ENCODE data around the gene SCTR. TPM values are rescaled to one million over a fixed set of nuclear protein-coding genes. Genes with fewer than 3 reads are reported as not detected.

The SCTR gene
- total RNA-seq, 2 experiments from 2014 or later: not detected

DNA sequence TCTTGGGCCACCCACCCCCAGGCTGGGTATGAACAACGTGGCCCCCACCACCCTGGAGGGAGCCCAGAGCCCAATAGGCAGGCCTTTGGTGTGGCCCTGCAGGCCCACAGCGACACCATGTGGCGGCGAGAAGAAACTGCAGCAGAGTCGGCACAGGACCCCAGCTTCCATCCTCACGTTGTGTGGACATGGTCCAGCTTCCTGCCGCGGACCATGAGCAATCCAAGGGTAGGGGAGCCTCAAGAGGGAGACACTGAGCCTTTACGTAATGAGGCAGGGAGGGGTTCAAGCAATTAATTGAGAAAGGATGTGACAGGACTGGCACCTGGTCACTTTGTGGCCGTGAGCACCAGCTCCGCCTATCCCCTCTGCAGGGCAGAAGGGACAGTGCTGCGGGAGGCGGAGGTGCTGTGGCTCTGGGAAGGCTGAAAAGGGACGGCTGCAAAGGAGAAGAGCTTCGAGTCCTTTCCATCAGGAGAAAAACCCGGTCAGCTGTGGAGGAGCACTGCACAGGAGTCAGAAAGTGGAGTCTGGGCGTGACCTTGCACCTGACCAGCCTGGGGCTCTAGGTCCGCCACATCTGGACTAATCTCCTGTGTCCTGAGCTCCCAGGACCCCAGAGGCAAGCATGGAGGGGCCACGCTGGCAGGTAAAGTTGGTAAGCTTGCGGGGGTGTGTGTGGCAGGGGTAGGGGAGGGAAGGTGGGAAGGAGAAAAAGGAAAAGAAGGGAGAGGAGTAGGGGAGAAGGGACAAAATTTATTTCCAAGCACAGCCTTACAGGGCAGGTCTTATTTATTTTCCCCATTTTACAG is 47.8 kb downstream of the SCTR start:
- TF ChIP-seq, protein P1, sequence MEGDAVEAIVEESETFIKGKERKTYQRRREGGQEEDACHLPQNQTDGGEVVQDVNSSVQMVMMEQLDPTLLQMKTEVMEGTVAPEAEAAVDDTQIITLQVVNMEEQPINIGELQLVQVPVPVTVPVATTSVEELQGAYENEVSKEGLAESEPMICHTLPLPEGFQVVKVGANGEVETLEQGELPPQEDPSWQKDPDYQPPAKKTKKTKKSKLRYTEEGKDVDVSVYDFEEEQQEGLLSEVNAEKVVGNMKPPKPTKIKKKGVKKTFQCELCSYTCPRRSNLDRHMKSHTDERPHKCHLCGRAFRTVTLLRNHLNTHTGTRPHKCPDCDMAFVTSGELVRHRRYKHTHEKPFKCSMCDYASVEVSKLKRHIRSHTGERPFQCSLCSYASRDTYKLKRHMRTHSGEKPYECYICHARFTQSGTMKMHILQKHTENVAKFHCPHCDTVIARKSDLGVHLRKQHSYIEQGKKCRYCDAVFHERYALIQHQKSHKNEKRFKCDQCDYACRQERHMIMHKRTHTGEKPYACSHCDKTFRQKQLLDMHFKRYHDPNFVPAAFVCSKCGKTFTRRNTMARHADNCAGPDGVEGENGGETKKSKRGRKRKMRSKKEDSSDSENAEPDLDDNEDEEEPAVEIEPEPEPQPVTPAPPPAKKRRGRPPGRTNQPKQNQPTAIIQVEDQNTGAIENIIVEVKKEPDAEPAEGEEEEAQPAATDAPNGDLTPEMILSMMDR (IDR thresholded peaks at IDR 0.05): peak; percentile 94
- peak; percentile 86 for ATAC-seq
- CTCF ChIA-PET: interaction anchor here (0.6 to 3.3 kb wide), 30 partner anchors 9 to 595 kb away, joined by 3 to 20 read pairs (median 4); no protein-coding TSS in a partner anchor
- Mint-ChIP-seq H3K4me3 (no peak overlapping the region), H3K4me1 (ENCODE audit: low read depth) (no peaks in the 10 kb centered on the region), H3K27me3 (peaks cover 6% of the 10 kb centered on the region), H3K27ac (no peak overlapping the region), H3K36me3 (ENCODE audit: low read depth) (no peaks in the 10 kb centered on the region), H3K9me3 (no peaks in the 10 kb centered on the region)
- POLR2A ChIA-PET: no interaction called here
- intact Hi-C loops (cut with micrococcal nuclease): loop anchor here (5.0 kb wide), 1 partner anchor 69 kb away; no protein-coding TSS in a partner anchor
- DNase-seq: peak; percentile 52

DNA sequence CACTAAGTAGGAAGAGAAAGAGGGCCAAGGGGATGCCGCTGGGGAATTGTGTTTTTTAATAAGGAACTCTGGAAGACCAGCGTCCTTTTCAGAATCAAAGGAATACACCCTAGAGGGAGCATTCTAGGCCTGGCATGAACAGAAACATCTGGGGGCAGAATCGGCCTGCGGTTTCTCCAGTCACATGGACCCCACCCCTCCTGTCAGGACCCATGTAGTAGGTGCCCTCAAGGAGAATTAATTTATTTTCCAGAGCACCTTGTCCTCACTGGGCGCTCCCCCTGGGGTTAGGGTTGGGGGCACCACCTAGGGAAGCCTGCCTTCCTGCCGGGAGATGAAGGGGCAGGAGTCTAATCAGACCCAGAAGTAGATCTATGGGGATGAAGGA is 48.4 kb downstream of the SCTR start:
- H3K36me3 Mint-ChIP-seq (ENCODE audit: low read depth): no peaks in the 10 kb centered on the region
- ATAC-seq: no peak

DNA sequence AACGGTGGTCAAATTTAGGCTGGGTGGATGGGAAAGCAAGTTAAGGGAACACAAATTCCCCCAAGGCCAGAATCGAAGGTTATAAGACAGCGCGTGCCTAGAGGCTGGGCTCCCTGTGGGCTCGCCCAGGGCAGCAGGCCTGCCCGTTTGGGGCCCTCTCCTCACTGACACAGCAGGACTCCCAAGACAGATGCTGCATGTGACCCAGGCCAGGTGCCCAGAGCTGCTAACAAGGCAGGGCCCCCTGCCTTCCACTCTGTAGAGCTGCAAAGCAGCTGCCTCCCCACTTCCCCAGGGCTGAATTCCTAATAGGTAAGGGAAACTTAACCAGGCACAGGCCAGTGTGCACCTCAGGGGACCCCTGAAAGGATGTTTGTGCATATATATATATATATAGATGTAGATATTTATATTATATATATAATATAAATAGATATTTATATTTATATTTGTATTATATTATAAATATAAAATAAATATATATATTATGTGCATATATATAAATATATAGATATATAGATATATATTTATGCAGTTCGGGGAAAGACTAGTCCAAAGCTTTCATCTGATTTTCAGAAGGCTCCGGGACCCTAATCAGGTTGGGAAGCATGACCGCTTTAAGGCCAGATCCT is 48.9 kb downstream of the SCTR start:
- H3K27ac Mint-ChIP-seq: no peak overlapping the region
- no peak overlapping the region for H3K4me3 Mint-ChIP-seq
- TF ChIP-seq, protein P1 (IDR thresholded peaks at IDR 0.05): no peak
- H3K36me3 Mint-ChIP-seq (ENCODE audit: low read depth): no peaks in the 10 kb centered on the region
- DNase-seq (no peak), ATAC-seq (no peak)
- no peaks in the 10 kb centered on the region for H3K9me3 Mint-ChIP-seq
- POLR2A ChIA-PET: no interaction called here
- no peaks in the 10 kb centered on the region for H3K4me1 Mint-ChIP-seq (ENCODE audit: low read depth)
- CTCF ChIA-PET: interaction anchor here (0.6 to 3.3 kb wide), 9 partner anchors 9 to 593 kb away, joined by 3 to 20 read pairs (median 4); no protein-coding TSS in a partner anchor
- peaks cover 6% of the 10 kb centered on the region for H3K27me3 Mint-ChIP-seq
- intact Hi-C loops (cut with micrococcal nuclease): loop anchor here (5.0 kb wide), 1 partner anchor 68 kb away; no protein-coding TSS in a partner anchor

More for the DNA sequence above, 48.4 kb downstream of the SCTR start:
- intact Hi-C loops (cut with micrococcal nuclease): loop anchor here (5.0 kb wide), 1 partner anchor 69 kb away; no protein-coding TSS in a partner anchor
- POLR2A ChIA-PET: no interaction called here
- Mint-ChIP-seq H3K9me3 (no peaks in the 10 kb centered on the region), H3K27me3 (peaks cover 6% of the 10 kb centered on the region), H3K4me3 (no peak overlapping the region), H3K27ac (no peak overlapping the region), H3K4me1 (ENCODE audit: low read depth) (no peaks in the 10 kb centered on the region)
- no peak for DNase-seq
- CTCF ChIA-PET: interaction anchor here (0.9 to 3.3 kb wide), 15 partner anchors 10 to 594 kb away, joined by 3 to 20 read pairs (median 4); no protein-coding TSS in a partner anchor
- TF ChIP-seq, protein P1 (IDR thresholded peaks at IDR 0.05): no peak

DNA sequence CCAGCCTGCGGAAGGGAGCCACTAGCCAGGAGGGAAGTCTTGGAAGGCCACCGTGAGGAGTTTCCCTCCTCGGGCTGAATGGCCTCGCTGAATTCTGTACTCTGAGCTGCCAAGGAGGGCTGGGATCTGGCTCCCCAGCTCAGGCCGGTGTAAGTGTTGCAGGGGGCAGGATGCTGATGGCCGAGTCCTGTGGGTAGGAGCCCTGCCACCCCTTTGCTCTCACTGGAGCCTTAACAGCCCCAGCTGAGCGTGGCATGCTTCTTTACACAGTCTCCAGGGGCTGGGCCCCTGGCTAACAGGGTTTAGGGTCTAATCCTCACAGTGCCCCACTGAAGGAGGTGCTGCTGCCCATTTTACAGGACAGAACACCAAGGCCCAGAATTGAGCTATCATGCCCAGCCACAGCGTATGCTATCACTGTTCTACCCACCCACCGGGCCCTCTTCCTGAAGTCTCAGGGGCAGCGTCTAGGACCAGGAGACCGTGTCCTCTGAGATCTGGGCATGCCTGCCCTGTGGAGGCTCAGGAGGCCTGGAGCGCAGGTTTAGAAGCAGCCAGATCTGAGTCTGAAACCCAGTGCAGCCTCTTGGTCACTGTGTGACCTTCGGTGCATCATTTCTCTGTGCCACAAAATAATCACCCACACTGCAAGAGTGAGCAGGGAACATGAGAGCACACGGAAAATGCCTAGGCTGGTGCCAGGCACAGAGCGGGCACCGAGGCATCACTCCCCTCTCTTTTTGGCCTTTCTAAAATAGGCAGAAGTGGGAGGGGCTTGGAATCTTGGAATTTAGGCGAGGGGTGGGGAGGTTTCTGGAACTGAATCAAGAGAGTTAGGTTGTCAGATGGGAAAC is 49.7 kb downstream of the SCTR start:
- TF ChIP-seq, protein P1 (IDR thresholded peaks at IDR 0.05): no peak
- DNase-seq (no peak), ATAC-seq (no peak)
- H3K27me3 Mint-ChIP-seq: peaks cover 6% of the 10 kb centered on the region
- ChIA-PET CTCF (interaction anchor here (0.6 to 3.3 kb wide), 7 partner anchors 9 to 592 kb away, joined by 3 to 20 read pairs (median 3); no protein-coding TSS in a partner anchor), POLR2A (no interaction called here)
- H3K36me3 Mint-ChIP-seq (ENCODE audit: low read depth): no peaks in the 10 kb centered on the region
- H3K4me3 Mint-ChIP-seq: no peak overlapping the region
- no peak overlapping the region for H3K27ac Mint-ChIP-seq
- no peaks in the 10 kb centered on the region for H3K4me1 Mint-ChIP-seq (ENCODE audit: low read depth)
- intact Hi-C loops (cut with micrococcal nuclease): loop anchor here (5.0 kb wide), 1 partner anchor 67 kb away; no protein-coding TSS in a partner anchor
- no peaks in the 10 kb centered on the region for H3K9me3 Mint-ChIP-seq

Data from activated CD8-positive, alpha-beta T cell treated with anti-CD3 and anti-CD28 coated beads for 36 hours (primary cell).